HG03432 (cell line): ENCODE results near the gene CPNE7.

Experiments used
- ATAC-seq: cut with Tn5 transposase; IDR thresholded peaks from one replicate; pipeline ENCODE4 v1.9.1; 2021; ENCODE audit warnings: mild to moderate bottlenecking, moderate library complexity; ENCODE audit not compliant: unreplicated experiment

Gene CPNE7

DNA sequence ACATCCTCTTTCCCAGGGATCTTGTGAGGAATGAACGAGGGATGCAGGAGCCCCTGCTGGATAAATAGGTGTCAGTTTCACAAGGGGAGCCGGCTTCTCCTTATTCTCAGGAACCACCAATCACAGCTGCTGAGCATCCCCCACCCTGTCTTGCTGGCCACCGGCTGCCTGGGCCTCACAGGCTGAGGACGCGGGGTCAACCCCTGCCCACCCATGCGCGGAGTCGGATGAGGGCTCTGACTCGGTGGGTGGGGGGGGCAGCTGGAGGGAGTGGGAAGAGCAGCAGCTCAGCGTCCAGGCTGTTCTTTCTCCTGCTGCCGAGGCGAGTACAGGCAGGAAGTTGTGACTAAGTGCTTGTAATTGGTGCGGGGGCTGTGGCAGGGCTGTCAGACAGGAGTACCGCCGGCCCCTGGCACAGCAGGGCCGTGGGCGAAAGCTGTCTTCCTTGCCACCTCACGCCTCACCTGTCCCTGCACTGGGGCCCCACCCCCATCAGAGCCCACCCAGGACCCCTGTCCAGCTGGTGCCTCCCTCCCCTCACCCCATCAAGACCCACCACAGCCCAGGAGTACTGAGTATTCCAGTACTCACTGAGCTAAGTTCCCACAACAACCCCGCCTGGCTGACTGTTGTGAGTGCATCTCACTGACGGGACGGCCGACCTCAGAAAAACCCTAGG, 26.9 kb downstream of the CPNE7 start:
- no peak for ATAC-seq

GRCh38 chr16:89602952-89603590, 27.5 kb downstream of the CPNE7 start:
- ATAC-seq, result no peak

DNA sequence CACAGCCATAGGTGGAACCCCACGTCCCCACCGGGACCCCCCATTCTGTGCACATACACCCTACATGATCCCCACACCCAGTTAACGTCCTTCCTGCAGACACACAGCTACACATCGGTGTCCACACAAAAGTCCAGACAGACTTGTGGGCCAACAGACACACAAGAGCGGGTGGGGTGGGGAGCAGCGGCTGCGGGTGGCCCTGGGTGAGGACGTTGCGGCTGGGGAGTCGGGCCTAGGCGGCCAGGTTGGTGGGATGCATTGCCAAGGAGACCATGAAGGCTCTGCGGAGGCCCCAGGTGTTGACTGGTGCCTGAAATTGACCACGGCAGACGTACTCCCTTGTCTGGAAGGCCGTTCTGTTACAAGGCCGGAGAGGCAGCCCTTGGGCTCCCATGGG, 29.2 kb downstream of the CPNE7 start:
- no peak for ATAC-seq

GRCh38 chr16:89605186-89605970, 29.8 kb downstream of the CPNE7 start:
- no peak for ATAC-seq

GRCh38 chr16:89606006-89606405, 30.4 kb downstream of the CPNE7 start:
- no peak for ATAC-seq

DNA sequence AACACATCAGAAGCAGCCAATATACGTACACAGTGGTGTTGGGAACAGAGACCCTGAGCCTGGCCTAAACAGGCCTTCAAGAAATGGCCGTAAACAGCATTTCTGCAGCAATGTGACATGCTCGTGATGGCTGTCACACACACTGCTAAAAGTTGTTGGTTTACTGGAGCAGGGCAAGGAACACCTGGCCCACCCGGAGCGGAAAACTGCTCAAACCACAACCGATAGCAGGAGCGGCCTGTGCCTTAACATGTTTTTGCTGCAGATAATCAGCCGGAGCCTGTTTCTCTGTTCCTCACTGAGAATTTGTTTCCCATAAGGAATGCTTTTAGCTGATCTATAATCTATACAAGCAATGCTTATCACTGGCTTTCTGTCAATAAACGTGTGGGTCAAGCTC, 31.9 kb downstream of the CPNE7 start:
- ATAC-seq, result no peak

DNA sequence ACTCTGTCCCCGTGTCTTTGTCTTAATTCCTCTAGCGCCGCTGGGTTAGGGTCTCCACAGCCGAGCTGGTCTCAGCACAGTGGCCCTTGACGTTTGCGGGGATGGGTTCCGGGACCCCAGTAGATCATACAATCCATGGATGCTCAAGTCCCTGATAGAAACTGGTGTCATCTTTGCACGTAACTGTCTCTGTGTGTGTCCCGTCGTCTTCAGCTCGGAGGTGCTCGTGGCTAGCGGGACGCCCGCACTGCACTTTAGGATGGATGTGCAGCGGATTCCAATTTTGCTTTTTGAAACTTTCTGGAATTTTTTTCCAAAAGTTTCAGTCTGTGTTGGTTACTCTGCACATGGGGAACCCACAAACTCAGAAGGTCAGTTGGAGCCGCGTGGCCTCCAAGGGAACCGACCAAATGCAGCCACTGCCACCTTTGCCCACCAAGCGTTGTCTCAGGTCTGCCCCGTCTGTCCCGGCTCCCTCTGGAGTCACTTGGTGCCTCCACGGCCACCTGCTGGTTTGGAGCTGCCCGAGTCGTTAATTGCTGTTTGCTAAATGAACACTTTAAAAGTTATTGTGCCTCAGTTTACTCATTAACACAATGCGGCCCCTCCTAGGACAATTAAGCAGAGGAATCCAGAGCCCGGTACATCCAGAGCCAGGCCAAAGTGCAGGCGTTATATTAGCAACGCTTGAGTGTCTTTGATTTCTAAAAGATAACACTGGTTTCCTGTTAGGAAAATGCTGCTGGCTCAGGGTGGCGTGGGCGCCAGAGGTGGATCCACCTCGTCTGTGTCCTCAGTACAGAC, 32.6 kb downstream of the CPNE7 start:
- no peak for ATAC-seq

DNA sequence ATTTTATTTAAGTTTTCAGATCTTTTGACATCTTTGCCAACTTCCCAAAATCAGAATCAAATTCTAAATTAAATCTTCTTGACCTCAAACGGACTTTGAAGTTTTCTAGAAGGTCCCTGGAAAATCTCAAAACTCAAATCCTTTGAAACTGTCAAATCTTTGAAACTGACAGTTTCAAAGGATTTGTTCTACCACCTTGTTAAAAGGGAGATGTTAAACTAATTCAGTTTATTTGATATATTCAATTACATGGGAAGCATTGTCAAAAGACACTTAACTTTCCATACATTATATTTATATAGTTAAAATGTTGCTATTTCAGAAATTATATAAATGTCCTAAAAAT, 34.5 kb downstream of the CPNE7 start:
- no peak for ATAC-seq

- no peak for ATAC-seq
These were observed 37.0 kb downstream of the CPNE7 start for GRCh38 chr16:89612415-89613166.

DNA sequence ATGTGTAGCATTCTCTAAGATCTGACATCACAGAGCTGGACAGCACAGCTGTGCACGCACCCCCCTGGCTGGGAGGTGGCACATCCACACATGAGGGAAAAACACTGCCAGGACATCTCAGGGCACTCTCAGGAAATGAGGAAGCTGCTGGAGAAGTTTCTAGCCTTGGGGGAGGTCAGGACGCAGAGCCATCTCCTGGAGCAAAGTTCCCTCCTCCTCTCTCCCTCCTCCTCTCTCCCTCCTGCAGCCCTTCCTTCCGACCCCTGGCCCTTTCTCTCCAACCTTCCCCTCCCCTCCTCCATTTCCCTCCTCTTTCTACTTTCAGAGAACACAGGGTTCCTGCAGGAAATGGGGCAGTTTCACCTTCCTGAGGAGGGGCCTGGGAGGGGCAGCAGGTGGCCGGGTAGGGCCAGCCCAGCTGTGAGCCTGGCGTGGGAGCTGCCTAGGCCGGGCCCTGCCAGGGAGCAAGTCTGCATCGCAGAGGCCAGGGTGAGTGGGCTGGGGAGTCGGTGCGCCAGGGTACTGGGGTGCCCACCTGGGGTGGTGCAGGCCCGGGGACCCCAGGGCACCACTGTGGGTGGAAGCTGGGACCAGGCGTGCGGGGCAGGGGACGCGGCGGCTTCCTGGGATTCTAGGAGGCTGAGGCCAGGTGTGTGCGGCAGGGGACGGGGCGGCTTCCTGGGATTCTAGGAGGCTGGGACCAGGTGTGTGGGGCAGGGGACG, 37.8 kb downstream of the CPNE7 start, which contains the start of gene DPEP1:
Gene DPEP1 (plus strand): TSS at position 412 of the 723 bp plus-strand sequence. CDS start 16,769 bp downstream, outside the sequence.
- ATAC-seq, result no peak

DNA sequence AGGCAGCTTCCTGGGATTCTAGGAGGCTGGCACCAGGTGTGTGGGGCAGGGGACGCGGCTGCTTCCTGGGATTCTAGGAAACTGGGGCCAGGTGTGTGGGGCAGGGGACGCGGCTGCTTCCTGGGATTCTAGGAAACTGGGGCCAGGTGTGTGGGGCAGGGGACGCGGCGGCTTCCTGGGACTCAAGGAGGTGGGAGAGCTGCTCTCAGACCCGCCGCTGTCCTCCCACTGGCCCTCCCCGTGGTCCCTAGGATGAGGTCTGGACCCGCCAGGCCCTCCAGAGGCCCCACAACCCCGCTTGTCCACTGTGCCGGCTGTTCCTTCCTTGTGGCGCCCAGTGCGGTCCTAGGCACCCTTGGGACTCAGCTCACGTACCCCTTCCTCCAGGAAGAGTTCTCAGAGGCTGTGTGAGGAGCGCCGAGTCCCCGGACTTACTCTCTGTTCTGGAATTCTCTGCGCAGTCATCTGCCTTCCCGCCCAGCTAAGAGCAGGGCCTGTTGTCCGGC, 38.4 kb downstream of the CPNE7 start:
- no peak for ATAC-seq

- no peak for ATAC-seq
These were observed 39.6 kb downstream of the CPNE7 start for GRCh38 chr16:89615176-89615575.

- no peak for ATAC-seq
These were observed 40.1 kb downstream of the CPNE7 start for GRCh38 chr16:89615596-89616090.

GRCh38 chr16:89616623-89617022, 41.1 kb downstream of the CPNE7 start:
- no peak for ATAC-seq

GRCh38 chr16:89617036-89617435, 41.5 kb downstream of the CPNE7 start:
- ATAC-seq, result no peak

- no peak for ATAC-seq
These were observed 42.8 kb downstream of the CPNE7 start for GRCh38 chr16:89618109-89618998.

- no peak for ATAC-seq
These were observed 44.3 kb downstream of the CPNE7 start for GRCh38 chr16:89619840-89620239.

DNA sequence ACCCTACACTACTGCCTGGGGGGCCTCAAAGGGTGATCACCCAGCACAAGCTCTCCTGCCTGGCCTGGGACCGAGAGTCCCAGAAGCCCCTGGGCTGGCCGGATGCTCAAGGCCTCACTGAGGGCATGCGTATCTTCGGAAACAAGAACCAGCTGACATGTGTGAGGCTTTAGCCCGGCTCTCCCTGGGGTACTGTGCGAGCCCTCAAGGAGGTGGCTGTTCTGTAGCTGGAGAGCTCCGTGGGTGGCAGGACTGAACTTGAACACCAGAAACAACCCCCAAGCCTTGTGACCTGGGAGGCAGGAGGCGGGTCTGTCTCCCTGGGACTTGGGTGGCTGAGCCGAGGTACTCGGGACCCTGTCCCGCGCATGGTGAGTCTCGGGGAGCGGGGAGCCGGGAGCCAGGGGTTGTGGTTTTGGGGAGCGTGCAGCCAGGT, 44.9 kb downstream of the CPNE7 start:
- no peak for ATAC-seq
